ENCODE data around the gene NTN3. TPM values are rescaled to one million over a fixed set of nuclear protein-coding genes. Genes with fewer than 3 reads are reported as not detected.

The NTN3 gene
- total and polyA plus RNA-seq, 8 donors = 0.07 to 0.22 (median 0.09) TPM; not detected in 3

- ATAC-seq = no peak
- H3K36me3 ChIP-seq = no peaks in the 10 kb centered on the region
- FAIRE-seq = no peak
- peaks cover 0 to 6% (median 6%) of the 10 kb centered on the region in 3 donors for H3K4me1 ChIP-seq
- intact Hi-C loops (cut with DNase I) = loop anchor here in 2 of 3 donors (10.0 kb wide), 1 partner anchor 81 kb away; the partner anchor contains the start of gene ABCA3 (in 2 of the 2)
- no peak overlapping the region for H3K27ac ChIP-seq
- TF ChIP-seq, protein P1, sequence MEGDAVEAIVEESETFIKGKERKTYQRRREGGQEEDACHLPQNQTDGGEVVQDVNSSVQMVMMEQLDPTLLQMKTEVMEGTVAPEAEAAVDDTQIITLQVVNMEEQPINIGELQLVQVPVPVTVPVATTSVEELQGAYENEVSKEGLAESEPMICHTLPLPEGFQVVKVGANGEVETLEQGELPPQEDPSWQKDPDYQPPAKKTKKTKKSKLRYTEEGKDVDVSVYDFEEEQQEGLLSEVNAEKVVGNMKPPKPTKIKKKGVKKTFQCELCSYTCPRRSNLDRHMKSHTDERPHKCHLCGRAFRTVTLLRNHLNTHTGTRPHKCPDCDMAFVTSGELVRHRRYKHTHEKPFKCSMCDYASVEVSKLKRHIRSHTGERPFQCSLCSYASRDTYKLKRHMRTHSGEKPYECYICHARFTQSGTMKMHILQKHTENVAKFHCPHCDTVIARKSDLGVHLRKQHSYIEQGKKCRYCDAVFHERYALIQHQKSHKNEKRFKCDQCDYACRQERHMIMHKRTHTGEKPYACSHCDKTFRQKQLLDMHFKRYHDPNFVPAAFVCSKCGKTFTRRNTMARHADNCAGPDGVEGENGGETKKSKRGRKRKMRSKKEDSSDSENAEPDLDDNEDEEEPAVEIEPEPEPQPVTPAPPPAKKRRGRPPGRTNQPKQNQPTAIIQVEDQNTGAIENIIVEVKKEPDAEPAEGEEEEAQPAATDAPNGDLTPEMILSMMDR (IDR thresholded peaks at IDR 0.05) = no peak
- WGBS, 2 donors = 91 to 94% methylated on average over 13 of the region's 13 CpGs
- H3K9me3 ChIP-seq = no peaks in the 10 kb centered on the region
- no peak overlapping the region for H3K4me3 ChIP-seq
- peak in 1 of 6 donors; percentile 53 for DNase-seq
- H3K27me3 ChIP-seq = no peaks in the 10 kb centered on the region
These were observed 45.2 kb upstream of the NTN3 start for GRCh38 chr16:2425825-2426430.

- no peak for ATAC-seq
- intact Hi-C loops (cut with DNase I) = loop anchor here in 2 of 3 donors (10.0 kb wide), 1 partner anchor 82 kb away; the partner anchor contains the start of gene ABCA3 (in 2 of the 2)
- no peak overlapping the region for H3K4me3 ChIP-seq
- H3K36me3 ChIP-seq = no peaks in the 10 kb centered on the region
- TF ChIP-seq, protein P1 (IDR thresholded peaks at IDR 0.05) = no peak
- FAIRE-seq = no peak
- no peak overlapping the region for H3K27ac ChIP-seq
- no peaks in the 10 kb centered on the region for H3K27me3 ChIP-seq
- WGBS, 2 donors = 90 to 95% methylated on average over 6 of the region's 6 CpGs
- no peaks in the 10 kb centered on the region for H3K9me3 ChIP-seq
- peaks cover 0 to 6% (median 6%) of the 10 kb centered on the region in 3 donors for H3K4me1 ChIP-seq
- DNase-seq = peak in 3 of 6 donors; percentile 42 to 58 (median 54)
These were observed 44.1 kb upstream of the NTN3 start for GRCh38 chr16:2426941-2427361.

DNA sequence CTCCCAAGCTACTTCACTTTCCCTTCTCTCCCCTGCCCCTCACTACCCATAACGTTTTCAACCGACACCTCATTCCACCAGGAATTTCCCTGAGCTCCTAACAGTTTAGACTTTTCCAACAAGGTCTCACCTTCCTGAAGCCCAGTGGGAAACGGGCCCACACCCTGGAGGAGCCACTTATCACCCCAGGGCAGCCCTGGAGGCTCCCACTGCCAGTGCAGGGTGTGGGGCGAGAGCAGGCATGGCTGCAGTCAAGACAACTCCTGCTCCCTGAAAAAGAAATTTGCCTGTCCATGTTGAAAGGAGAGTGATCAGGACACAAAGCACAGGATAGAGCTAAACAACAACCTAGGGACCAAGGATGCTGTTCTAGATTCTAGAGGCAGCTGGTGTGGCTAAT lies 43.6 kb upstream of the NTN3 start:
- H3K9me3 ChIP-seq = no peaks in the 10 kb centered on the region
- TF ChIP-seq, protein P1 (IDR thresholded peaks at IDR 0.05) = no peak
- ATAC-seq (no peak), DNase-seq (peak in 1 of 6 donors; percentile 35), FAIRE-seq (no peak)
- no peak overlapping the region for H3K27ac ChIP-seq
- peaks cover 0 to 6% (median 6%) of the 10 kb centered on the region in 3 donors for H3K4me1 ChIP-seq
- H3K27me3 ChIP-seq = no peaks in the 10 kb centered on the region
- H3K36me3 ChIP-seq = no peaks in the 10 kb centered on the region
- WGBS, 2 donors = 79 to 82% methylated on average over 4 of the region's 4 CpGs
- H3K4me3 ChIP-seq = no peak overlapping the region
- intact Hi-C loops (cut with DNase I) = loop anchor here in 2 of 3 donors (10.0 kb wide), 1 partner anchor 83 kb away; the partner anchor contains the start of gene ABCA3 (in 2 of the 2)

- intact Hi-C loops (cut with DNase I) = loop anchor here in 2 of 3 donors (10.0 kb wide), 1 partner anchor 83 kb away; the partner anchor contains the start of gene ABCA3 (in 2 of the 2)
- Histone ChIP-seq H3K4me3 (peak overlapping the region; percentile 83 to 94 (median 88)), H3K27ac (peak overlapping the region in 2 of 4 donors; percentile 46 to 73), H3K36me3 (no peaks in the 10 kb centered on the region), H3K9me3 (no peaks in the 10 kb centered on the region), H3K4me1 (peaks cover 0 to 6% (median 6%) of the 10 kb centered on the region in 3 donors), H3K27me3 (no peaks in the 10 kb centered on the region)
- peak; percentile 37 to 84 (median 54) for DNase-seq
- ATAC-seq = peak; percentile 39 to 66 (median 54)
- no peak for FAIRE-seq
- TF ChIP-seq, protein P1 (IDR thresholded peaks at IDR 0.05) = peak in 1 of 4 donors; percentile 9
- 31 to 34% methylated on average over 26 to 28 of the region's 28 CpGs for WGBS, 2 donors
These were observed 42.9 kb upstream of the NTN3 start for GRCh38 chr16:2428051-2428783.

Data from pancreas (tissue), 10 donors.